GM12878 (cell line): ENCODE results near the gene ATG101. TPM values are rescaled to one million over a fixed set of nuclear protein-coding genes. Genes with fewer than 3 reads are reported as not detected.

Experiments
- ATAC-seq: fragments of 200-7000 bp; cut with Tn5 transposase; 3 replicates; pipeline ENCODE4 v1.9.1; 2020; ENCODE audit warnings: mild to moderate bottlenecking, moderate library complexity
- BruUV-seq: library from RNA; stranded (reverse); fragments of 400-500 nt; replicated peaks from 2 replicates; lab custom pipeline; 2021; lab: Mats Ljungman, UMichigan
- CTCF ChIA-PET: fragments of 300-600 bp; sonication (Branson Sonifier 250); formaldehyde crosslinking; extraction: SDS; loops from one replicate; lab custom pipeline; 2021; ENCODE audit warnings: inconsistent platforms; lab: Yijun Ruan, JAX
- POLR2A ChIA-PET: fragments of 350-600 bp; formaldehyde crosslinking; extraction: SDS; loops from one replicate; lab custom pipeline; 2021; ENCODE audit warnings: inconsistent platforms; lab: Charles Lee
- RAD21 ChIA-PET: fragments of 300-600 bp; sonication (Branson Sonifier 250); formaldehyde crosslinking; loops from one replicate; lab custom pipeline; 2023; ENCODE audit warnings: antibody characterized with exemption; ENCODE audit not compliant: unreplicated experiment; lab: Charles Lee
- SMC1A ChIA-PET: fragments of 300-600 bp; sonication (Branson Sonifier 250); formaldehyde crosslinking; loops from one replicate; lab custom pipeline; 2023; ENCODE audit not compliant: unreplicated experiment, uncharacterized antibody; lab: Charles Lee
- DNase-seq: peaks from one replicate; pipeline ENCODE4 v3.0.0-alpha.2; 2011; ENCODE audit warnings: low read depth, low spot score
- FAIRE-seq: peaks from 3 replicates; lab custom pipeline; 2011; peaks lifted over from hg19 to GRCh38; lab: Jason Lieb, UNC
- H2AFZ ChIP-seq: 2 replicates; pipeline ENCODE4 v1.6.0; 2011; ENCODE audit warnings: low read depth, low read length, control low read depth; ENCODE audit not compliant: control insufficient read depth
- H3K27ac ChIP-seq: 2 replicates; pipeline ENCODE4 v1.5.1; 2011; ENCODE audit warnings: control low read depth; ENCODE audit not compliant: control insufficient read depth, insufficient read depth
- H3K27me3 ChIP-seq, 2 experiments: replicated peaks in 1 of 2; 2 replicates each; pipeline versions ENCODE4 v1.6.0 to v1.6.1; 2011; ENCODE audit warnings: low read length in 1 of 2; ENCODE audit not compliant: control insufficient read depth in 2 of 2, insufficient read depth in 2 of 2
- H3K36me3 ChIP-seq, 2 experiments: 2 replicates each; pipeline ENCODE4 v1.5.1; 2011; ENCODE audit warnings: low read length in 1 of 2; ENCODE audit not compliant: control insufficient read depth in 2 of 2, insufficient read depth in 2 of 2
- H3K4me1 ChIP-seq: 2 replicates; pipeline ENCODE4 v1.6.1; 2011; ENCODE audit warnings: mild to moderate bottlenecking, low read length, moderate library complexity, mixed read lengths; ENCODE audit not compliant: control insufficient read depth, insufficient read depth
- H3K4me2 ChIP-seq: 2 replicates; pipeline ENCODE4 v1.6.0; 2011; ENCODE audit warnings: control low read depth; ENCODE audit not compliant: control insufficient read depth, insufficient read depth
- H3K4me3 ChIP-seq: fragments of 200-600 bp; sonication (generic); 2 replicates; pipeline ENCODE4 v1.5.1; 2016
- H3K79me2 ChIP-seq: 2 replicates; pipeline ENCODE4 v1.6.0; 2011; ENCODE audit warnings: low read length; ENCODE audit not compliant: control insufficient read depth, insufficient read depth
- H3K9ac ChIP-seq: 2 replicates; pipeline ENCODE4 v1.8.0; 2011; ENCODE audit warnings: low read length, control low read depth, mixed read lengths; ENCODE audit not compliant: control insufficient read depth, insufficient read depth
- H3K9me3 ChIP-seq: replicated peaks from 3 replicates; pipeline ENCODE4 v1.5.1; 2011; ENCODE audit warnings: mild to moderate bottlenecking, low read length; ENCODE audit not compliant: control insufficient read depth, insufficient read depth
- H4K20me1 ChIP-seq: 2 replicates; pipeline ENCODE4 v1.6.0; 2011; ENCODE audit not compliant: control insufficient read depth, insufficient read depth
- HDAC2 ChIP-seq: fragments of 200-600 bp; sonication (generic); IDR thresholded peaks from 2 replicates; pipeline ENCODE4 v1.6.1; 2017
- IRF5 ChIP-seq: fragments of 450-650 bp; IDR thresholded peaks from 2 replicates; pipeline ENCODE4 v1.6.1; 2017; ENCODE audit warnings: borderline replicate concordance
- NFYA ChIP-seq: IDR thresholded peaks from 2 replicates; pipeline ENCODE4 v1.6.1; 2011; ENCODE audit warnings: low read depth, mild to moderate bottlenecking, low read length, improper control_type of control experiment, borderline replicate concordance
- NFYB ChIP-seq: IDR thresholded peaks from 2 replicates; pipeline ENCODE4 v1.6.1; 2011; ENCODE audit warnings: low read depth, mild to moderate bottlenecking, low read length, improper control_type of control experiment, moderate library complexity; ENCODE audit not compliant: insufficient read depth
- WGBS: methylation state at CpG from one replicate; pipeline ENCODE4 v1.1.6; 2016; ENCODE audit warnings: low lambda C conversion rate; ENCODE audit not compliant: insufficient replicate concordance, insufficient coverage; ENCODE audit errors: missing lambda C conversion rate; 5-methylcytosine and 5-hydroxymethylcytosine counted together
- in situ Hi-C: fragments of 300-500 bp; cut with MboI; formaldehyde crosslinking; loops from 9 replicates; pipeline ENCODE4 v1.14.3; 2018; ENCODE audit warnings: mixed read lengths
- intact Hi-C: fragments of 100-400 bp; cut with micrococcal nuclease; formaldehyde crosslinking; loops from one replicate; pipeline ENCODE4 v1.14.2; 2022; ENCODE audit not compliant: unreplicated experiment
- polyA plus RNA-seq, 11 experiments: library from polyadenylated mRNA; depleted of rRNA in 4 of 11; unstranded in 6 of 11; stranded (reverse) in 5 of 11; fragments of >200 nt; fragmentation: Nextera tagmentation in 4 of 11; fragmentation: Illumina TruSeq in 1 of 11; extraction: Ambion mirVana in 4 of 11; extraction: Trizol in 1 of 11; gene quantifications; 1 replicate in 1 of 11; 2 replicates in 10 of 11; pipeline versions ENCODE4 v1.2.1 to v1.2.3, GENCODE V29; 2011 to 2016; ENCODE audit warnings: inconsistent platforms in 2 of 11, missing spikeins in 2 of 11, low read depth in 1 of 11
- total RNA-seq, 4 experiments: library from RNA; depleted of rRNA in 3 of 4; stranded (reverse); fragments of >200 nt in 3 of 4; fragmentation: Illumina TruSeq in 1 of 4; extraction: Trizol in 1 of 4; gene quantifications; 2 replicates each; pipeline versions ENCODE4 v1.2.1 to v1.2.3, GENCODE V29; 2013 to 2021
- TF ChIP-seq, protein P1 (sequence below): fragments of 150-350 bp; IDR thresholded peaks from 2 replicates; pipeline ENCODE4 v1.6.1; 2016; ENCODE audit warnings: low read depth, low read length

ATG101 gene
- total and polyA plus RNA-seq, 10 of the 15 experiments (the other 5 are each of a cell fraction or from before 2014, with no cell fraction given) = 2.7 to 49.8 (median 35.3) TPM

GRCh38 chr12:52091061-52091460, 21.3 kb downstream of the ATG101 start:
- DNase-seq (no peak), ATAC-seq (no peak), FAIRE-seq (no peak)
- Histone ChIP-seq H3K9ac (no peak overlapping the region), H3K36me3 (no peaks in the 10 kb centered on the region), H3K4me1 (peaks cover 8% of the 10 kb centered on the region), H3K27me3 (no peaks in the 10 kb centered on the region; a peak in 1 of 4 replicates), H3K9me3 (no peaks in the 10 kb centered on the region), H4K20me1 (no peaks in the 10 kb centered on the region), H3K27ac (no peak overlapping the region), H3K4me2 (no peak overlapping the region), H3K4me3 (no peak overlapping the region), H2AFZ (no peak overlapping the region), H3K79me2 (no peaks in the 10 kb centered on the region)
- ChIA-PET CTCF (interaction anchor here (0.7 to 13.1 kb wide), 6 partner anchors 8 to 120 kb away, joined by 3 to 622 read pairs (median 4); no protein-coding TSS in a partner anchor), SMC1A (interaction anchor here (1.9 to 12.5 kb wide), 2 partner anchors 26 to 62 kb away, joined by 10 to 322 read pairs; no protein-coding TSS in a partner anchor), POLR2A (interaction anchor here (0.8 kb wide), 1 partner anchor 15 kb away, joined by 4 read pairs; no protein-coding TSS in a partner anchor), RAD21 (interaction anchor here (0.9 to 1.7 kb wide), 2 partner anchors 19 to 65 kb away, joined by 3 to 14 read pairs; no protein-coding TSS in a partner anchor)
- intact Hi-C loops = no loop called here
- TF ChIP-seq NFYA (no peak), NFYB (no peak), IRF5 (no peak), HDAC2 (no peak)
- TF ChIP-seq, protein P1, sequence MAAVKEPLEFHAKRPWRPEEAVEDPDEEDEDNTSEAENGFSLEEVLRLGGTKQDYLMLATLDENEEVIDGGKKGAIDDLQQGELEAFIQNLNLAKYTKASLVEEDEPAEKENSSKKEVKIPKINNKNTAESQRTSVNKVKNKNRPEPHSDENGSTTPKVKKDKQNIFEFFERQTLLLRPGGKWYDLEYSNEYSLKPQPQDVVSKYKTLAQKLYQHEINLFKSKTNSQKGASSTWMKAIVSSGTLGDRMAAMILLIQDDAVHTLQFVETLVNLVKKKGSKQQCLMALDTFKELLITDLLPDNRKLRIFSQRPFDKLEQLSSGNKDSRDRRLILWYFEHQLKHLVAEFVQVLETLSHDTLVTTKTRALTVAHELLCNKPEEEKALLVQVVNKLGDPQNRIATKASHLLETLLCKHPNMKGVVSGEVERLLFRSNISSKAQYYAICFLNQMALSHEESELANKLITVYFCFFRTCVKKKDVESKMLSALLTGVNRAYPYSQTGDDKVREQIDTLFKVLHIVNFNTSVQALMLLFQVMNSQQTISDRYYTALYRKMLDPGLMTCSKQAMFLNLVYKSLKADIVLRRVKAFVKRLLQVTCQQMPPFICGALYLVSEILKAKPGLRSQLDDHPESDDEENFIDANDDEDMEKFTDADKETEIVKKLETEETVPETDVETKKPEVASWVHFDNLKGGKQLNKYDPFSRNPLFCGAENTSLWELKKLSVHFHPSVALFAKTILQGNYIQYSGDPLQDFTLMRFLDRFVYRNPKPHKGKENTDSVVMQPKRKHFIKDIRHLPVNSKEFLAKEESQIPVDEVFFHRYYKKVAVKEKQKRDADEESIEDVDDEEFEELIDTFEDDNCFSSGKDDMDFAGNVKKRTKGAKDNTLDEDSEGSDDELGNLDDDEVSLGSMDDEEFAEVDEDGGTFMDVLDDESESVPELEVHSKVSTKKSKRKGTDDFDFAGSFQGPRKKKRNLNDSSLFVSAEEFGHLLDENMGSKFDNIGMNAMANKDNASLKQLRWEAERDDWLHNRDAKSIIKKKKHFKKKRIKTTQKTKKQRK = no peak
- WGBS = 25% methylated on average over 3 of the region's 3 CpGs
- in situ Hi-C loops = no loop called here
- no TSS peak for BruUV-seq
